Small intestine (tissue), 7 donors: ENCODE measurements around the gene GOLGA1. TPM values are rescaled to one million over a fixed set of nuclear protein-coding genes. Genes with fewer than 3 reads are reported as not detected.
"Not testable (repeated sequence)": the region's sequence is repeated elsewhere in the genome, so short reads cannot be mapped to it uniquely, and the experiment has no call there.

Experiments
- DNase-seq, 2 donors: peaks; one replicate each; pipeline versions ENCODE4 v3.0.0 to v3.0.0-alpha.2; 2013
- FAIRE-seq: peaks from 2 replicates; lab custom pipeline; 2012; peaks lifted over from hg19 to GRCh38; lab: Jason Lieb, UNC
- H3K27ac ChIP-seq, 3 donors: one replicate each; pipeline ENCODE4 v1.5.1; 2013; ENCODE audit warnings: low read length in 2 of 3, mild to moderate bottlenecking in 2 of 3, control low read depth in 1 of 3, inconsistent platforms in 1 of 3, low read depth in 1 of 3, moderate library complexity in 1 of 3
- H3K27me3 ChIP-seq, 3 donors: one replicate each; pipeline ENCODE4 v1.6.1; 2013; ENCODE audit warnings: low read length in 3 of 3, inconsistent platforms in 1 of 3; ENCODE audit not compliant: control insufficient read depth in 3 of 3, insufficient read depth in 3 of 3
- H3K36me3 ChIP-seq, 3 donors: one replicate each; pipeline ENCODE4 v1.6.1; 2013; ENCODE audit warnings: low read length in 3 of 3, inconsistent platforms in 1 of 3, low read depth in 1 of 3, mild to moderate bottlenecking in 1 of 3, moderate library complexity in 1 of 3; ENCODE audit not compliant: control insufficient read depth in 3 of 3, insufficient read depth in 2 of 3
- H3K4me1 ChIP-seq, 3 donors: one replicate each; pipeline ENCODE4 v1.6.1; 2013; ENCODE audit warnings: low read length in 2 of 3, inconsistent platforms in 1 of 3, low read depth in 1 of 3, mild to moderate bottlenecking in 1 of 3, moderate library complexity in 1 of 3; ENCODE audit not compliant: control insufficient read depth in 3 of 3, insufficient read depth in 2 of 3
- H3K4me3 ChIP-seq, 3 donors: one replicate each; pipeline ENCODE4 v1.5.1; 2013; ENCODE audit warnings: low read length in 3 of 3, control low read depth in 1 of 3, inconsistent platforms in 1 of 3, low read depth in 1 of 3, mild to moderate bottlenecking in 1 of 3, moderate library complexity in 1 of 3
- H3K9me3 ChIP-seq, 2 donors: one replicate each; pipeline ENCODE4 v1.6.1; 2013; ENCODE audit warnings: low read depth in 1 of 2, low read length in 1 of 2; ENCODE audit not compliant: control insufficient read depth in 2 of 2, insufficient read depth in 1 of 2
- WGBS, 3 donors: extraction: QIAGEN DNeasy Blood & Tissue Kit; methylation state at CpG; one replicate each; pipeline ENCODE4 v1.1.7; 2013; 5-methylcytosine and 5-hydroxymethylcytosine counted together
- polyA plus RNA-seq, 4 donors: library from polyadenylated mRNA; stranded (reverse) in 3 of 4; unstranded in 1 of 4; fragments of 200-250 nt in 3 of 4; fragments of 120-200 nt in 1 of 4; gene quantifications; one replicate each; pipeline versions ENCODE4 v1.2.1 to v1.2.3, GENCODE V29; 2013
- donor health status: healthy with polysubstance abuse.
- donor health status: control.
- donor health status: control.
- donor health status: Bipolar disorder and iron deficiency.
- donor health status: healthy.

GOLGA1 gene
- polyA plus RNA-seq, 4 donors: 9.1 to 18.8 (median 14.5) TPM

DNA sequence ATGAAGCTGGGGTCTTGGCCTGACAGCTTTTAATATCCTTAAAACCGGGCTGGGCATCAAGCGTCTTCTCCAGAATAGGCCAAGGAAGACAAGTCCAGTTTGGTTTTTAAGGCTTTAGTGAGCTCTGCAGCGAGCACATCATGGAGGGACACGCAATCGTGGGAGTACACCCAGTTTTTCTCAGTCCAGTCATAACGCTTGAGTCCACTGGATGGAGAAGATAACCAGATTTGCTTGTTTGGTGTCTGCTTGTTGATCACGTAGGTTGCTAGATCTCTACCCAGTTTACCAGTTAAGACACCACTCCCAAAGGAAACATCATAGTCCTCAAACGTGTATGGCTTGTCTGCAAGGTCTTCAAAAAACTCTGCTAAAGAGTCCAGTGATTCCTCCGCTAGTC, 27.4 kb upstream of the GOLGA1 start:
- Histone ChIP-seq H3K27ac (no peak overlapping the region), H3K27me3 (no peaks in the 10 kb centered on the region), H3K36me3 (peaks cover 0 to 8% (median 4%) of the 10 kb centered on the region in 3 donors), H3K9me3 (no peaks in the 10 kb centered on the region), H3K4me3 (no peak overlapping the region), H3K4me1 (no peaks in the 10 kb centered on the region)
- DNase-seq (no peak), FAIRE-seq (no peak)
- 94 to 96% (median 95%) methylated on average over 9 of the region's 9 CpGs for WGBS, 3 donors

DNA sequence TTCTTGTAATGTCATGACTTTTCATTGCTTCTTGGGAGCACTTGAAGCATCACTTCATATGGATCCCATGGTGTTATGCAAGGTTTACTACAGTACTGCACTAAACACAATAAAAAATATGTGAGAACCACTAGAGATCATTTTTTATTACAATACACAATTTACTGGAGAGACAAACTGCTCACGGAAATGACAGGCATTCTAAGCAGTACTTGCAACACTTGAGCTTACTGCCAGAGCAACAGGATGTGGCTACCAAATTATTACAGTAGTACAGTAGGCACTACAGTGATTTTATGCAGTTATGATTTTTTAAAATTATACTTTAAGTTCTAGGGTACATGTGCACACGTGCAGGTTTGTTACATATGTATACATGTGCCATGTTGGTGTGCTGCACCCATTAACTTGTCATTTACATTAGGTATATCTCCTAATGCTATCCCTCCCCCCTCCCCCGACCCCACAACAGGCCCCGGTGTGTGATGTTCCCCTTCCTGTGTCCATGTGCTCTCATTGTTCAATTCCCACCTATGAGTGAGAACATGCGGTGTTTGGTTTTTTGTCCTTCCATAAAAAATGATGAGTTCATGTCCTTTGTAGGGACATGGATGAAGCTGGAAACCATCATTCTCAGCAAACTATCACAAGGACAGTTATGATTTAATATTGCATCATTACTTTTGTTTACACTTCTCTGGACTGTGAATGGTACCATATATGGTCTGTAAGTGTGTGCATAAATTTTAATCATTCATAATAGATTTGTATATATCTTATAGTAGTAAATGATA, 25.1 kb upstream of the GOLGA1 start:
- not testable (repeated sequence) for H3K27me3 ChIP-seq, H3K36me3 ChIP-seq, H3K27ac ChIP-seq, H3K9me3 ChIP-seq, FAIRE-seq, H3K4me3 ChIP-seq, H3K4me1 ChIP-seq
- 62 to 90% (median 72%) methylated on average over 3 to 5 of the region's 5 CpGs for WGBS, 3 donors
- DNase-seq: peak in 1 of 2 donors; percentile 10

DNA sequence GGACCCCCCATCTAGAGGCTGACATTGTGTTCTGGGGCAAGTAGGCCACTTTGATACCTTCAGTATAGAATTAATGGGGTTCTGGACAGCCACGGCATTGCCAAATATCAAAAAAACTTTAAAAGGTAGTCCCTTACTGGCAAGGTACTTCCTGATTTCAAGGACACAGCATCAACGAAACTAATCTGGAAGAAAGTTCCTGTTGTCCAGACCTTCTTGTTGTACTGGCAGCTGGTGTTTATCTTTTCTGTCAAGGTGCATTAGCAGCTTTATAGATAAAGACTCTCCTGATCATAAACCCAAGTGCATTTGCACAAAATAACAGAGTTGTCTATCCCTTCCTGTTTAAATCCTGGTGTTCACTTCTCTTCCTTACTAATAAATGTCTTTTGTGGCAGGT, 23.7 kb upstream of the GOLGA1 start:
- Histone ChIP-seq H3K27me3 (no peaks in the 10 kb centered on the region), H3K36me3 (peaks cover 0 to 4% (median 0%) of the 10 kb centered on the region in 3 donors), H3K4me1 (no peaks in the 10 kb centered on the region), H3K9me3 (no peaks in the 10 kb centered on the region), H3K27ac (no peak overlapping the region), H3K4me3 (no peak overlapping the region)
- FAIRE-seq (no peak), DNase-seq (peak in 1 of 2 donors; percentile 12)
- WGBS, 3 donors: 11 to 47% (median 21%) methylated on average over 2 of the region's 2 CpGs

DNA sequence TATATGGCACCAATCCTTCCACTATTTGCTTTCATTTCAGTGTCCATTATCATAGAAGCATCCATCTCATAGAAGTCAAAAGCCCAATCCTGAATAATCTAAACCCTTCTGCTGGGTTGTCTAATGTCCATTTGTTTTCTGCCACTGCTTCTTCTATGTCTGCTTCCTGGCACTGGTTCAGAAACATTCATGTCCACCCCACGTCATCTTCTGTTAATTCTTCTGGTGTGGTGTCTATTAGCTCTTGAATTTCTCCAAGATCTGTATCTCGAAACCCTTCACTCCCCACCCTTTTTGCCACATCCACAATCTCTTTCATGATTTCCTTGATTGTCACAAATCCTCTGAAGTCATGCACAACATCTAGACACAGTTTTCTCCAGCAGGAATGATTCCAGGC, 23.2 kb upstream of the GOLGA1 start:
- Histone ChIP-seq H3K9me3 (no peaks in the 10 kb centered on the region), H3K4me1 (no peaks in the 10 kb centered on the region), H3K27ac (no peak overlapping the region), H3K4me3 (no peak overlapping the region), H3K27me3 (no peaks in the 10 kb centered on the region), H3K36me3 (peaks cover 0 to 4% (median 0%) of the 10 kb centered on the region in 3 donors)
- DNase-seq: no peak
- no peak for FAIRE-seq
- 86 to 100% (median 95%) methylated on average over 2 of the region's 2 CpGs for WGBS, 3 donors

DNA sequence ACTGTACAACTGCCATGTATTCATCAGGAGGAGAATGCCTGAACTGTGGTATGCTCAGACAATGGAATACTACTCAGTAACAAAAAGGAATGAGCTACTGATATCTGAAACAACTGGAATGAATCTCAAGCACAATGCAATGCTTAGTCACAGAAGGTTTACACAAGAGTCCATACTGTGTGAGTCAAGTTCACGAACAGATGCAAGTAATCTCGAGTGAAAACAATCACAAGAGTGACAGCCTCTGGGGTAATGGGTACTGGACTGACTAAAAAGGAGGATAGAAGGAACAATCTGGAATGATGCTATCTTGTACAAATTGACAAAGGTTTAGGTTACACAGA, 19.5 kb upstream of the GOLGA1 start:
- Histone ChIP-seq H3K27ac (no peak overlapping the region), H3K4me3 (no peak overlapping the region), H3K36me3 (no peaks in the 10 kb centered on the region), H3K4me1 (no peaks in the 10 kb centered on the region), H3K9me3 (no peaks in the 10 kb centered on the region), H3K27me3 (no peaks in the 10 kb centered on the region)
- FAIRE-seq: no peak
- DNase-seq: no peak
- 91% methylated on average over 2 of the region's 2 CpGs for WGBS, 3 donors

DNA sequence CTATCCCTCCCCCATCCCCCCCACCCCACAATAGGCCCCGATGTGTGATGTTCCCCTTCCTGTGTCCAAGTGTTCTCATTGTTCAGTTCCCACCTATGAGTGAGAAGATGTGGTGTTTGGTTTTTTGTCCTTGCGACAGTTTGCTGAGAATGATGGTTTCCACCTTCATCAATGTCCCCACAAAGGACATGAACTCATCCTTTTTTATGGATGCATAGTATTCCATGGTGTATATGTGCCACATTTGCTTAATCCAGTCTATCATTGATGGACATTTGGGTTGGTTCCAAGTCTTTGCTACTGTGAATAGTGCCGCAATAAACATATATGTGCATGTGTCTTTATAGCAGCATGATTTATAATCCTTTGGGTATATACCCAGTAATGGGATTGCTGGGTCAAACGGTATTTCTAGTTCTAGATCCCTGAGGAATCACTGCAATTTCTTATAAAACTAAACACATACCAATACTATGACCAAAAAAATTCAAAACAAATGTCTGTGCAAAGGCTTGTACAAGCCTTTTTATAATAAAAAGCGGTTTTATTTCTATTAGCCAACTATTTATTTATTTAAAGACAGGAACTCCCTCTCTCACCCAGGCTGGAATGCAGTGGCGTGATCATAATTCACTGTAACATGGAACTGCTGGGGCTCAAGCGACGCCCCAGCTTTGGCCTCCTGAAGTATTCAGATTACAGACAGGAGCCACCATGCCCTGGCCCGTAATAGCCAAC, 19.0 kb upstream of the GOLGA1 start:
- not testable (repeated sequence) for FAIRE-seq, H3K27ac ChIP-seq, H3K9me3 ChIP-seq, DNase-seq, H3K27me3 ChIP-seq, H3K36me3 ChIP-seq, H3K4me1 ChIP-seq, H3K4me3 ChIP-seq
- WGBS, 3 donors: 91 to 99% (median 96%) methylated on average over 8 to 9 of the region's 9 CpGs

DNA sequence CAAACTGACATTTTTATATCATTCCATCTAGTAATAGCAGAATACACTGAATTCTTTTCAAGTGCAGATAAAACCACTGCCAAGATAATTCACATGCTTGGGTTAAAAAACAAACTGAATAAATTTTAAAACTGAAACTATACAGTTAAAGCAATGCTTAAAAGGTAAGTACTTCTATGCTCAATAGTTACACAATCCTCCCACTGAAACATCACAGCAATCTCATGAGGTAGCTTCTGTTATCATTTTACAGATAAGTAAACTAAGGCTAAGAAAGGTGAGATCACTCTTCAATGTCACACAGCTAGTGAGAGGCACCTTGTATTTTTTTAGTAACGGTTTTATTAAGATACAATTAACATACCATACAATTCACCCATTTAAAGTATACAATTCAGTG, 13.4 kb upstream of the GOLGA1 start:
- no peak for FAIRE-seq
- H3K4me3 ChIP-seq: no peak overlapping the region
- no peaks in the 10 kb centered on the region for H3K27me3 ChIP-seq
- no peak overlapping the region for H3K27ac ChIP-seq
- no peaks in the 10 kb centered on the region for H3K9me3 ChIP-seq
- DNase-seq: no peak
- whole genome bisulfite sequencing, 3 donors: 75 to 85% (median 82%) methylated on average over 1 of the region's 1 CpG
- H3K4me1 ChIP-seq: no peaks in the 10 kb centered on the region
- no peaks in the 10 kb centered on the region for H3K36me3 ChIP-seq

DNA sequence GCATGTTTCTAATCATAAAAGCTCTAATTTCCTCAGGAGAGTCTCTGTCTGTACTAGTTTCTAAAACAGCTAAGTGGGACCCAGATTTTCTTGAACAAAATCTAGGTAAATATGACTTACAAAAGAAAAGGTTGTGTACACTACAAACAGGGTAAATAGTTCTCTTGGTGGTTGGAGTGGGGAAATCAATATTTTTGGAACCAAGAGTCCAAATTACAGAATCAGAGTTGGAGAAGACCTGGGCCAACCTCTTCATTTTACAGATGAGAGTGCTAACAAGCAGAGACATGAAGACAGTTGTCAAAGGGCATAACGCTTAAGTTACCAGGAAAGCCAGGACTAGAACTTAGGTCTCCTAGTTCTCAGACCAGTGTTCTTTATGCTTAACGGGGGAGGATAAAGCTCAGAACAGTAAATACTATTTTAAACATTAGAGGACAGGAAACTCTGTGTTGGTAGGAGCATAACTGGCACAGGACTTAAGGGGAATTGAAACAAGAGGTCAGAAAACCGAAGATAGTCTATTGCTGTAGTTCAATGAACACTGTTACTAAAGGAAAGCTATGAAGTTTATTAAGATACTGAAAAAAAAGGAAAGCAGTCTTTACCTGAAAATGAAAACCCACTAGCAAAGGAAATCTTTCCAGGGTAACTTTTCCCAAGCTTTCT, 9.3 kb upstream of the GOLGA1 start:
- DNase-seq: no peak
- Histone ChIP-seq H3K4me1 (no peaks in the 10 kb centered on the region), H3K4me3 (no peak overlapping the region), H3K27me3 (no peaks in the 10 kb centered on the region), H3K27ac (no peak overlapping the region), H3K9me3 (no peaks in the 10 kb centered on the region), H3K36me3 (no peaks in the 10 kb centered on the region)
- whole genome bisulfite sequencing, 3 donors: 80 to 86% (median 84%) methylated on average over 3 of the region's 3 CpGs
- FAIRE-seq: no peak
